Bronchial smooth muscle cell (primary cell): ENCODE measurements around the gene DTX2. TPM values are rescaled to one million over a fixed set of nuclear protein-coding genes. Genes with fewer than 3 reads are reported as not detected.

Experiments used
- total RNA-seq: library from RNA; depleted of rRNA; stranded (reverse); fragments of >200 nt; gene quantifications from 2 replicates; pipeline ENCODE4 v1.2.1, GENCODE V29; 2014

The DTX2 gene
- total RNA-seq: 2.5 and 3.0 TPM in 2 replicates

GRCh38 chr7:76461464-76462101, at the start of gene DTX2:
Gene DTX2, plus strand, starts transcription at chr7:76461709. Its CDS starts 18,801 bp downstream, at chr7:76480510.

GRCh38 chr7:76424413-76425111, 36.9 kb upstream of the DTX2 start, which contains the start of gene ZP3:
Gene ZP3, plus strand, starts transcription at chr7:76424950. Its CDS starts 15 bp downstream, at chr7:76424965.

GRCh38 chr7:76509931-76510877, 48.7 kb downstream of the DTX2 start, which contains the start of gene UPK3B:
Gene UPK3B, plus strand, starts transcription at chr7:76510552. Its CDS starts 101 bp downstream, at chr7:76510653.

GRCh38 chr7:76543197-76543596, 81.7 kb downstream of the DTX2 start, which contains the start of gene SPDYE16:
Gene SPDYE16, minus strand, starts transcription at chr7:76543297. Its CDS starts 1,838 bp downstream, at chr7:76541459.

Other genes with a start within 250 kb of the DTX2 start
- gene HSPB1, start 159.0 kb upstream of the DTX2 start, total RNA-seq: 25.8 and 35.6 TPM in 2 replicates
- gene YWHAG, start 102.7 kb upstream of the DTX2 start, total RNA-seq: 49.5 and 52.2 TPM in 2 replicates
- 0.43 and 0.47 TPM in 2 replicates for gene SSC4D, start 52.0 kb upstream of the DTX2 start, total RNA-seq
- 0.63 and 1.9 TPM in 2 replicates for gene ZP3, start 36.8 kb upstream of the DTX2 start, total RNA-seq
- 0.32 TPM in 1 of 2 replicates, not detected in the other for gene UPK3B, start 48.8 kb downstream of the DTX2 start, total RNA-seq
- gene SPDYE16, start 81.6 kb downstream of the DTX2 start, total RNA-seq: under 0.01 and 0.26 TPM in 2 replicates
- gene POMZP3, start 165.6 kb downstream of the DTX2 start, total RNA-seq: 3.0 and 5.2 TPM in 2 replicates